ENCODE results near the gene SETD1B.

GRCh38 chr12:121843236-121843982, 39.6 kb downstream of the SETD1B start:
- TF ChIP-seq CTCF (IDR thresholded peaks at IDR 0.05) (no peak), POLR2A (IDR thresholded peaks at IDR 0.05) (no peak)

Data from prostate gland (tissue), 2 donors.